GM12878 (cell line): Measurements from ENCODE around the gene KCNE2. TPM values are rescaled to one million over a fixed set of nuclear protein-coding genes. Genes with fewer than 3 reads are reported as not detected.

ENCODE experiments used
- ATAC-seq: fragments of 200-7000 bp; cut with Tn5 transposase; 3 replicates; pipeline ENCODE4 v1.9.1; 2020; ENCODE audit warnings: mild to moderate bottlenecking, moderate library complexity
- BruUV-seq: library from RNA; stranded (reverse); fragments of 400-500 nt; replicated peaks from 2 replicates; lab custom pipeline; 2021; lab: Mats Ljungman, UMichigan
- CTCF ChIA-PET: fragments of 300-600 bp; sonication (Branson Sonifier 250); formaldehyde crosslinking; extraction: SDS; loops from one replicate; lab custom pipeline; 2021; ENCODE audit warnings: inconsistent platforms; lab: Yijun Ruan, JAX
- POLR2A ChIA-PET: fragments of 350-600 bp; formaldehyde crosslinking; extraction: SDS; loops from one replicate; lab custom pipeline; 2021; ENCODE audit warnings: inconsistent platforms; lab: Charles Lee
- RAD21 ChIA-PET: fragments of 300-600 bp; sonication (Branson Sonifier 250); formaldehyde crosslinking; loops from one replicate; lab custom pipeline; 2023; ENCODE audit warnings: antibody characterized with exemption; ENCODE audit not compliant: unreplicated experiment; lab: Charles Lee
- SMC1A ChIA-PET: fragments of 300-600 bp; sonication (Branson Sonifier 250); formaldehyde crosslinking; loops from one replicate; lab custom pipeline; 2023; ENCODE audit not compliant: unreplicated experiment, uncharacterized antibody; lab: Charles Lee
- DNase-seq: peaks from one replicate; pipeline ENCODE4 v3.0.0-alpha.2; 2011; ENCODE audit warnings: low read depth, low spot score
- FAIRE-seq: peaks from 3 replicates; lab custom pipeline; 2011; peaks lifted over from hg19 to GRCh38; lab: Jason Lieb, UNC
- H2AFZ ChIP-seq: 2 replicates; pipeline ENCODE4 v1.6.0; 2011; ENCODE audit warnings: low read depth, low read length, control low read depth; ENCODE audit not compliant: control insufficient read depth
- H3K27ac ChIP-seq: 2 replicates; pipeline ENCODE4 v1.5.1; 2011; ENCODE audit warnings: control low read depth; ENCODE audit not compliant: control insufficient read depth, insufficient read depth
- H3K27me3 ChIP-seq, 2 experiments: replicated peaks in 1 of 2; 2 replicates each; pipeline versions ENCODE4 v1.6.0 to v1.6.1; 2011; ENCODE audit warnings: low read length in 1 of 2; ENCODE audit not compliant: control insufficient read depth in 2 of 2, insufficient read depth in 2 of 2
- H3K36me3 ChIP-seq, 2 experiments: 2 replicates each; pipeline ENCODE4 v1.5.1; 2011; ENCODE audit warnings: low read length in 1 of 2; ENCODE audit not compliant: control insufficient read depth in 2 of 2, insufficient read depth in 2 of 2
- H3K4me1 ChIP-seq: 2 replicates; pipeline ENCODE4 v1.6.1; 2011; ENCODE audit warnings: mild to moderate bottlenecking, low read length, moderate library complexity, mixed read lengths; ENCODE audit not compliant: control insufficient read depth, insufficient read depth
- H3K4me2 ChIP-seq: 2 replicates; pipeline ENCODE4 v1.6.0; 2011; ENCODE audit warnings: control low read depth; ENCODE audit not compliant: control insufficient read depth, insufficient read depth
- H3K4me3 ChIP-seq: fragments of 200-600 bp; sonication (generic); 2 replicates; pipeline ENCODE4 v1.5.1; 2016
- H3K79me2 ChIP-seq: 2 replicates; pipeline ENCODE4 v1.6.0; 2011; ENCODE audit warnings: low read length; ENCODE audit not compliant: control insufficient read depth, insufficient read depth
- H3K9ac ChIP-seq: 2 replicates; pipeline ENCODE4 v1.8.0; 2011; ENCODE audit warnings: low read length, control low read depth, mixed read lengths; ENCODE audit not compliant: control insufficient read depth, insufficient read depth
- H3K9me3 ChIP-seq: replicated peaks from 3 replicates; pipeline ENCODE4 v1.5.1; 2011; ENCODE audit warnings: mild to moderate bottlenecking, low read length; ENCODE audit not compliant: control insufficient read depth, insufficient read depth
- H4K20me1 ChIP-seq: 2 replicates; pipeline ENCODE4 v1.6.0; 2011; ENCODE audit not compliant: control insufficient read depth, insufficient read depth
- CBFB ChIP-seq: IDR thresholded peaks from 2 replicates; pipeline ENCODE4 v1.6.1; 2016; ENCODE audit warnings: antibody characterized with exemption, low read depth
- CREB1 ChIP-seq: IDR thresholded peaks from 2 replicates; pipeline ENCODE4 v1.6.1; 2012; ENCODE audit warnings: low read depth, mild to moderate bottlenecking, inconsistent platforms
- IKZF1 ChIP-seq: fragments of 450-650 bp; conservative IDR thresholded peaks from 2 replicates; pipeline ENCODE4 v1.6.1; 2017; ENCODE audit warnings: antibody characterized with exemption, mild to moderate bottlenecking
- SIN3A ChIP-seq: IDR thresholded peaks from 2 replicates; pipeline ENCODE4 v1.6.1; 2012; ENCODE audit warnings: low read depth, low read length, improper control_type of control experiment
- SREBF1 ChIP-seq: IDR thresholded peaks from 2 replicates; pipeline ENCODE4 v1.6.1; 2012; ENCODE audit warnings: mild to moderate bottlenecking, low read length
- SUPT20H ChIP-seq: IDR thresholded peaks from 2 replicates; pipeline ENCODE4 v1.6.1; 2011; ENCODE audit warnings: low read depth, mild to moderate bottlenecking, low read length, moderate library complexity, borderline replicate concordance; ENCODE audit not compliant: control insufficient read depth
- WGBS: methylation state at CpG from one replicate; pipeline ENCODE4 v1.1.6; 2016; ENCODE audit warnings: low lambda C conversion rate; ENCODE audit not compliant: insufficient replicate concordance, insufficient coverage; ENCODE audit errors: missing lambda C conversion rate; 5-methylcytosine and 5-hydroxymethylcytosine counted together
- in situ Hi-C: fragments of 300-500 bp; cut with MboI; formaldehyde crosslinking; loops from 9 replicates; pipeline ENCODE4 v1.14.3; 2018; ENCODE audit warnings: mixed read lengths
- intact Hi-C: fragments of 100-400 bp; cut with micrococcal nuclease; formaldehyde crosslinking; loops from one replicate; pipeline ENCODE4 v1.14.2; 2022; ENCODE audit not compliant: unreplicated experiment
- polyA plus RNA-seq, 11 experiments: library from polyadenylated mRNA; depleted of rRNA in 4 of 11; unstranded in 6 of 11; stranded (reverse) in 5 of 11; fragments of >200 nt; fragmentation: Nextera tagmentation in 4 of 11; fragmentation: Illumina TruSeq in 1 of 11; extraction: Ambion mirVana in 4 of 11; extraction: Trizol in 1 of 11; gene quantifications; 1 replicate in 1 of 11; 2 replicates in 10 of 11; pipeline versions ENCODE4 v1.2.1 to v1.2.3, GENCODE V29; 2011 to 2016; ENCODE audit warnings: inconsistent platforms in 2 of 11, missing spikeins in 2 of 11, low read depth in 1 of 11
- total RNA-seq, 4 experiments: library from RNA; depleted of rRNA in 3 of 4; stranded (reverse); fragments of >200 nt in 3 of 4; fragmentation: Illumina TruSeq in 1 of 4; extraction: Trizol in 1 of 4; gene quantifications; 2 replicates each; pipeline versions ENCODE4 v1.2.1 to v1.2.3, GENCODE V29; 2013 to 2021
- TF ChIP-seq, protein P1 (sequence below): fragments of 150-350 bp; IDR thresholded peaks from 2 replicates; pipeline ENCODE4 v1.6.1; 2016; ENCODE audit warnings: low read depth, low read length

KCNE2 gene
- total and polyA plus RNA-seq, 10 of the 15 experiments (the other 5 are each of a cell fraction or from before 2014, with no cell fraction given): not detected

DNA sequence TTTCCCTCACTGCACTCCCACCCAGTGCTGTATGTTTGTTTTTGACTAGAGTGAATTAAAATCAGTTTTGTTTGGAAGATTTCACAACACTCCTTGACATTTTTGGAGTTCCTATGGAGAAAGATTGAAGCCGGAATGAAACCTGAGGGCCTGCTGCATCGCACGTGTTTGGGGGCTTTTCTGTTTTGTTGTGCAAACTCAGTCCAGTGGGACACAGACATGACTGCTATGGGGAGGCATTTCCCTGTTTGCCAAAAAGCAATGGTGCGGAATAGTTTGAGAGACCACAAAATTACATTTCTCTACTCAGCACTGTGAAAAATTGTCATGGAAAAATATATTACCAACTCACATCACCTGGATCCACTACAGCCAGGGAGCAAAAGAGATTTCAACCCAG lies 43.8 kb upstream of the KCNE2 start:
- H3K27ac ChIP-seq: no peak overlapping the region
- intact Hi-C loops: loop anchor here (10.0 kb wide), 1 partner anchor 205 kb away; no protein-coding TSS in a partner anchor
- no peaks in the 10 kb centered on the region for H4K20me1 ChIP-seq
- H3K79me2 ChIP-seq: no peaks in the 10 kb centered on the region
- H3K4me1 ChIP-seq: no peaks in the 10 kb centered on the region
- no peaks in the 10 kb centered on the region; the same call in 2 of the 3 replicates for H3K9me3 ChIP-seq
- no peak overlapping the region for H3K9ac ChIP-seq
- POLR2A ChIA-PET: no interaction called here
- DNase-seq (no peak), ATAC-seq (no peak), FAIRE-seq (no peak)
- WGBS: 65% methylated on average over 4 of the region's 4 CpGs
- in situ Hi-C loops: no loop called here
- CTCF ChIA-PET: no interaction called here
- H3K27me3 ChIP-seq: no peaks in the 10 kb centered on the region
- H2AFZ ChIP-seq: no peak overlapping the region
- RAD21 ChIA-PET: no interaction called here
- H3K4me2 ChIP-seq: no peak overlapping the region
- H3K36me3 ChIP-seq: no peaks in the 10 kb centered on the region
- SMC1A ChIA-PET: no interaction called here
- BruUV-seq: no TSS peak
- TF ChIP-seq SIN3A: no peak
- TF ChIP-seq, all 136 proteins: peak for 0
- no peak overlapping the region for H3K4me3 ChIP-seq

- Histone ChIP-seq H4K20me1 (no peaks in the 10 kb centered on the region), H3K36me3 (no peaks in the 10 kb centered on the region), H3K9ac (no peak overlapping the region), H3K27me3 (no peaks in the 10 kb centered on the region), H3K4me1 (no peaks in the 10 kb centered on the region), H3K4me2 (no peak overlapping the region), H2AFZ (no peak overlapping the region), H3K79me2 (no peaks in the 10 kb centered on the region), H3K9me3 (no peaks in the 10 kb centered on the region), H3K4me3 (no peak overlapping the region)
- ChIA-PET CTCF (interaction anchor here (1.7 kb wide), 1 partner anchor 19 kb away, joined by 10 read pairs; no protein-coding TSS in a partner anchor), RAD21 (no interaction called here), SMC1A (no interaction called here), POLR2A (no interaction called here)
- no TSS peak for BruUV-seq
- intact Hi-C loops: no loop called here
- 50% methylated on average over 8 of the region's 8 CpGs for WGBS
- ATAC-seq: no peak
- no peak for FAIRE-seq
- in situ Hi-C loops: no loop called here
- TF ChIP-seq IKZF1 (no peak), CREB1 (no peak), SREBF1 (no peak), CBFB (no peak), SUPT20H (no peak)
- TF ChIP-seq, protein P1, sequence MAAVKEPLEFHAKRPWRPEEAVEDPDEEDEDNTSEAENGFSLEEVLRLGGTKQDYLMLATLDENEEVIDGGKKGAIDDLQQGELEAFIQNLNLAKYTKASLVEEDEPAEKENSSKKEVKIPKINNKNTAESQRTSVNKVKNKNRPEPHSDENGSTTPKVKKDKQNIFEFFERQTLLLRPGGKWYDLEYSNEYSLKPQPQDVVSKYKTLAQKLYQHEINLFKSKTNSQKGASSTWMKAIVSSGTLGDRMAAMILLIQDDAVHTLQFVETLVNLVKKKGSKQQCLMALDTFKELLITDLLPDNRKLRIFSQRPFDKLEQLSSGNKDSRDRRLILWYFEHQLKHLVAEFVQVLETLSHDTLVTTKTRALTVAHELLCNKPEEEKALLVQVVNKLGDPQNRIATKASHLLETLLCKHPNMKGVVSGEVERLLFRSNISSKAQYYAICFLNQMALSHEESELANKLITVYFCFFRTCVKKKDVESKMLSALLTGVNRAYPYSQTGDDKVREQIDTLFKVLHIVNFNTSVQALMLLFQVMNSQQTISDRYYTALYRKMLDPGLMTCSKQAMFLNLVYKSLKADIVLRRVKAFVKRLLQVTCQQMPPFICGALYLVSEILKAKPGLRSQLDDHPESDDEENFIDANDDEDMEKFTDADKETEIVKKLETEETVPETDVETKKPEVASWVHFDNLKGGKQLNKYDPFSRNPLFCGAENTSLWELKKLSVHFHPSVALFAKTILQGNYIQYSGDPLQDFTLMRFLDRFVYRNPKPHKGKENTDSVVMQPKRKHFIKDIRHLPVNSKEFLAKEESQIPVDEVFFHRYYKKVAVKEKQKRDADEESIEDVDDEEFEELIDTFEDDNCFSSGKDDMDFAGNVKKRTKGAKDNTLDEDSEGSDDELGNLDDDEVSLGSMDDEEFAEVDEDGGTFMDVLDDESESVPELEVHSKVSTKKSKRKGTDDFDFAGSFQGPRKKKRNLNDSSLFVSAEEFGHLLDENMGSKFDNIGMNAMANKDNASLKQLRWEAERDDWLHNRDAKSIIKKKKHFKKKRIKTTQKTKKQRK: no peak
- TF ChIP-seq, all 136 proteins: peak for 0
- no peak overlapping the region for H3K27ac ChIP-seq
- no peak for DNase-seq
These were observed 33.8 kb upstream of the KCNE2 start for GRCh38 chr21:34330055-34330454.
